Measurements from ENCODE around the gene STUM. TPM values are rescaled to one million over a fixed set of nuclear protein-coding genes. Genes with fewer than 3 reads are reported as not detected.

The STUM gene
- total RNA-seq, 1 donor from 2014 or later: not detected

DNA sequence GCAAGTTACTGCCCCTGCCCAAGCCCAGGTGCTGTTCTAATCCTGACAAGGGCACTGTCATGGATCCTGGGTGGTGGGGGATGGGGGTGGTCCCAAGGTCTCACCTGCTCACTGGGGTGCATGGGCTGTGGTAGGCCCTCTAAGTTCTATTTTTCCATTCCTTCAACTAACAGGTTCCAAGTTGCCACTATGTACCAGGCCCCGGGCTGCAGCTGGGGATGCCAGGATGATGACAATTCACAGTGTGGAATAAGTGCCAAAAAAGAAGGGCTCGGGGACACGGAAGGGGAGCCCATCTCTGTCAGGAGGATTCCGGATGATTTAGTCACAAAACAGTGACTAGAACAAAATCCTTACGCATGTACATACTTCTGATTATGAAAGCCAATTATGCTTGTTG lies 76.0 kb downstream of the STUM start:
- no peak for DNase-seq (ENCODE audit: low read depth, low spot score)

DNA sequence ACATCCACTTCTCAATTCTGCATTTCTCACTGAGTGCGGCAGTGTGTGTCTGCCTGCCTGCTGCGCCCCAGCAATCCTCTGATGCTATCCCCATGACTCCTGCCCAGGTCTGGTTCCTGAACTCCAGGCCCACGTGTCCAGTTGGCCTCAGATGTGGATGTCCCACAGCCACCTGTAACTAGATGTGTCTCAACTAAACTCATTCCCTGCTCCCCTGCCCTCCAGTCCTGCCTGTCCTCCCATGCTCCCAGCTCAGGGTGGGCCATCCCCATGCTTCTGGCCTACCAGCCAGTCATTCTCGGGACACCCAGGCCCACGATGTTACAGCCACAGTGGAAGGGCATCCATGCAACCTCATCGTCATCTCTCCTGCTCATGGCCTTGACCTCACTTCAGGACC lies 76.8 kb downstream of the STUM start:
- DNase-seq (ENCODE audit: low read depth, low spot score): no peak

DNA sequence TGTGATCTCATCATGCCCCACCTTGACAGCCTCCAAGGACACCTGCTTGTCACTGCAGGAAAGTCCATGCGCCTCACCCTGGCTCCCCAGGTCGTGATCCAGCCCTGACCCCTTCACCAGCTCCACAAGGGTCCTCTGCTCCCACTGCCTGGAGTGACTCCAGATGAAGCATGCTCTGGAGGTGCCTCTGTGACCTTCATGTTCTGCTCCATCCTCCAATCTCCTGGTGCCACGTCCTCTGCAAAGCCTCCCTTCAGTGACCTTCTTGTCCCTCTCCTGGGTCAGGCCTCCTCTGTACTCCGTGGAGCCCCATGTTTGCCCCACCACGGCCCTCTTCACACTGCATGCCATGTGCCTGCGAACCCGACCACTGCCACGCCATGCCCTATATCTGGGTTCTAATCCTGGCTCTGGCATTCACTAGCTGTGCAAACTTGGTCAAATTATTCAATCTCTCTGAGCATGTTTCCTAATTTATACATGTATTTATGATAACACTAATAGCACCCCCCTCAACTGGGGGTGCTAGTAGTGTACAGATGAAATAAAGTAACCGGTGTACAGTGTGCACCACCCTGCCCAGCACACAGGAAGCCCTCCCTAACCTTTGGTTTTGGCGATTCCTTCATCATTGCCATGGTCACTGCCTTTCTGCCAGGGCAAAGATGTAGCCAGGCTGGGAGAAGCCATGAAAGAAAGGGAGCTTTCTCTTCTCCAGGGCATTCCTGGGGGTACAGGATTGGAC lies 77.4 kb downstream of the STUM start:
- no peak for DNase-seq (ENCODE audit: low read depth, low spot score)

DNA sequence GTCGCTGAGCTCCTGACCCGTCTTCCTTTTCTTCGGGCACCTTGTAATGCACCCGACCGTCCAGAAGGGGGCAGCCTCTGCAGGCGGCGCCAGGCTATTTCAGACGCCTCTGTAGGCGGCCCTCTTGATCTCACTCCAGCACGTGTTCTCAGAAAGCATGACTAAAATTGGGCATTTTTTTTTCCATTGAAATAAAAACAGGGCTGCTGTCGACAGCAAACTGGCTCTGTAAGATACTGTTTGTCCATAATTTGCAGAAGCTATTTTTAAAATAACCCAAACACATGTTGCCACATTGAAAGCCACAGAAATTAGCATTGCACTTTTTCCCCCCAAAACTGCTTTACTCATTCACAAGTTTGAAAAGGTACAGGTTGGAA lies 78.0 kb downstream of the STUM start:
- peak; percentile 26 for DNase-seq (ENCODE audit: low read depth, low spot score)

DNA sequence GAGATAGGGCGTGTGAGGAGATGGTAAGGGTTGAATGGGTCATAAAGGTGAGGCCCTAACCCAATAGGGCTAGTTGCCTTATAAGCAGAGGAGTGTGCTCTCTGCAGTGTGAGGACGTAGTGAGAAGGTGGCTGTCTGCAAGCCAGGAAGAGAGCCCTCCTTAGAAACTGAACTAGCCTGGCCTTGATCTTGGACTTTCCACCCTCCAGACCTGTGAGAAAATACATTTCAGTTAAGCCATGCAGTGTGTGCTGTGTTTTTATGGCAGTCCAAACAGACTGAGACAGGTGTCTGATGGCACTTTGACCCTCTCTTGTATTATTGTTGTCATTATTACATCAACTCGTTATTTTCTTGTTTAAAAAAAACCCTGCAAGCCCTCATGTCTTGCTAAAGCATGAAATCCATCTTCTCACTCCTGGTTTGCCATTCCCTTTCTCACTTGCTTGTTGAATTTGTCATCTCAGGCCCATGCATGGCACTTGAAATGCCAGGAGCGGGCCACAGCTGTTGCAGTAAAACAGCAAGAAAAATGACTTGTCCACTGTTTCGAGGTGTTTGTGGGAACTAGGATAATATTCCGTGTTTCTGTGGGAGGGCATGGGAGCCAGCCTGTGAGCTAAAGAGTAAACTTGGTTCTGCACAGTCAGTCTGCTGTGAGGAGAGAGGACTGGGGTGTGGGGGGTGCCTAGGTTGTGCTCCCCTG lies 78.6 kb downstream of the STUM start:
- no peak for DNase-seq (ENCODE audit: low read depth, low spot score)

DNA sequence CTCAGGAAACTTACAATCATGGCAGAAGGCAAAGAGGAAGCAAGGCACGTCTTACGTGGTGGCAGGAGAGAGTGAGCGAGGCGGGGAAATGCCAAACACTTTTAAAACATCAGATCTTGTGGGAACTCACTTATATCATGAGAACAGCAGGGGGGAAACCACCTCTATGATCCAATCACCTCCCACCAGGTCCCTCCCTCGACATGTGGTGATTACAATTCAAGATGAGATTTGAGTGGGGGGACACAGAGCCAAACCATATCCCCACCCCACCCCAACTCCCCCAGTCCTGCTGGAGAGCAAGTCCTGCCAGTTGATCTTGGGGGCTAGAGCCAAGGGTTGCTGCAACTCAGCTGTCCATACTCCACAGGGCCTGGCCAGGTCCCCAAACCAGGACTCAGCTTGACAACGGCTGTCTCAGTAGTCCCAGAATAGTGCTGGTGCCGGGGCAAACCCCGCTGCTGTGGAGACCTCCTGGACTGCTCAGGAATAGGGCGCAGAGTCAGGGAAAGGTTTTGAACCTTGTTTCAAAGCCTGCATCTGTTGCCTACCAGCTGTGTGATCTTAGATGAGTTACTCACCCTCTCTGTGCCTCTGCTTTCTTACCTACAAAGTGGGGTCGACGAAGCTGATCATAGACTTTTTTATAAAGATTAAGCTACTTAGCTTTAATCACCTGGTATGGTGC lies 79.5 kb downstream of the STUM start:
- DNase-seq (ENCODE audit: low read depth, low spot score): no peak

DNA sequence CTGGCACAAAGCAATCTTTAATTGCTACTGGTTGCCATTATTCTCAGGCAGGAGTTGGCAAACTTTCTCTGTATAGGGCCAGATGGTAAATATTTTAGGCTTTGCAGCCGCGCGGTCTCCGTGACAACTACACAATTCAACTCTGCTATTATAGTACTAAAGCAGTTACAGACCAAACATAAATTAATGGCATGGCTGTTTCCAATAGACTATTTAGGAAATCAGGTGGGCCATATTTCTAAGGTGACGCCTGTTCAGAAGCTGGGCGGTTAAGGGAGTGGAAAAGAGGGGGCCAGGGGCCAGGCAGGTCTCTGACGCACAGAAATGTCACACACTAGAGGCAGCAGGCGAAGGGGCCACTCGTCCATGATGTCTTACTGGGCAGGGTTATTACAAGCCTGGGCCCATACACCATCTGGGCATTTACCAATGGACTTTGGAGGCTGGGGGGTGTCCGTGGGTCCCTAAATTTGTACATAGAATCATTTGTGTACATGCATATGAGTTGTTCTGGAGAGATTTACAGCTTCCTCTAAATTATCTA lies 80.1 kb downstream of the STUM start:
- no peak for DNase-seq (ENCODE audit: low read depth, low spot score)

DNA sequence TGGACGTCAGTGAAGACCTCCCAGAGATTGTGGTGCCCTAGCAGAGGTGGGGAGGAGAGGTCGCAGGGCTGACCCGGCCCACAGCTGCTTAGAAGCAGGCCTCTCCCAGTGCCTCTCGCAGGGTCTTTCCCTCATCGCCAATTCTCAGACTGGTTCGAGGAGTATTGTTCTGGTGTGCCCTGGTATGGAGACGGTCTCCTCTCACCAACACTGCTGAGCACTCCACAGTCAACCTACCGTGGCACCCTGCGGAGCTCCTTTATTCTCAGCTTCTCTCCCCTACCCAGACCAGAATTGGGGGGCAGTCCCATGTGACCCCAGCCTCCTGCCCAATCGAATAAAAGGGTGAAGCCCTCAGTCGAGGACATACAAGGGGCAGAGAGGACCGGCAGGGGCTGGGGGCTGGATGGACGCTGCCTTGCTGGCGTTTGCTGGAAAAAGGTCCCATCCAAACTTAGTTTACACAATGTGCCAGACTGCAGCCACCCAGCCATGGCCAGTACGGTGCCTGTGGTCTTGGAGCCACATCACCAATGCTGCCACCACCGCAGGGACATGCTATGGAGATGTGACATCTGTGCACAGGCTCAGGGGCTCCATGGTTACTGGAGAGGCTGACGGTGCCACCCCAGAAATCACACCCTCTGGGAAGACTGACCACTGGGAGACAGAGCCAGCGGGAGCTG lies 80.8 kb downstream of the STUM start:
- no peak for DNase-seq (ENCODE audit: low read depth, low spot score)

DNA sequence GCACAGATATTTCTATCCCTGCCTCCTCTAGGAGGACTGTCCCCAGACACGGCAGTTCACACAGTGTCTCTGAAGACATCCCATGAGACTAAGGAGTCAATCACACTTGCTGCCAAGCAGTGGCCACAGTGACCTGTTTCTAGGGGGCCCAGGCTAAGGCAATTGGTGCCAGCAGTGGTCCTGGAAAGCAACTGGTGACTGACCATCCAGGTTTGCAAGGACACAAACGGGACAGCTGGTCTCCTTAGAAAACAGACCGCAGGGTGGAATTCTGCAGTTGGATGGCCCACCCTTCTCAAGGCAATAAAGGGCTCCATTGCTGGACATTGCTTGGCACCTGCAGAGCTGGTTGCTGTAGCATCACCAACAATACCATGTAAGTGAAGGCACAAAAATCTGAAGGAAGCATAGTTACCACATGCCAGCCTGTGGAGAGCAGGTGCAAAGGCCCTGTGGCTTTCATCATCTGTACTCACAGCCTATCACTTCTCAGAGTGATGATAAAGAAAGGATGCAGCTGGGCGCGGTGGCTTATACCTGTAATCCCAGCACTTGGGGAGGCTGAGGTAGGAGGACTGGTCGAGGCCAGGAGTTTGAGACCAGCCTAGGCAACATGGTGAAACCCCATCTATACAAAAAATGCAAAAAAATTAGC lies 81.5 kb downstream of the STUM start:
- DNase-seq (ENCODE audit: low read depth, low spot score): no peak

DNA sequence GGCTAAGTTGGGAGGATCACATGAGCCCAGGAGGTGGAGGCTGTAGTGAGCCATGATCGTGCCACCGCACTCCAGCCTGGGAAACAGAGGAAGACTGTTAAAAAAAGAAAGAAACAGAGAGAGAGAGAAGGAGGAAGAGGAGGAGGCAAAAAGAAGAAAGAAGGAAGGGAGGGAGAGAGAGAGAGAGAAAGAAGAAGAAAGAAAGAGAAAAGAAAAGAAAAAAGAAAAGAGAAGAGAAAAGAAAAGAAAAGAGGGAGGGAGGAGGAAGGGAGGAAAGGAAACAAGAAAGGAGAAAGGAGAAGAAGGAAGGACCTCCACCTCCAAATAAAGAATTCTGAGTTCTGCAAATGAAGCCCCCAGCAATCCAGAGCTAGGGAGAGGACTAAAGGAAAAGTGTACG lies 82.0 kb downstream of the STUM start:
- DNase-seq (ENCODE audit: low read depth, low spot score): no peak

DNA sequence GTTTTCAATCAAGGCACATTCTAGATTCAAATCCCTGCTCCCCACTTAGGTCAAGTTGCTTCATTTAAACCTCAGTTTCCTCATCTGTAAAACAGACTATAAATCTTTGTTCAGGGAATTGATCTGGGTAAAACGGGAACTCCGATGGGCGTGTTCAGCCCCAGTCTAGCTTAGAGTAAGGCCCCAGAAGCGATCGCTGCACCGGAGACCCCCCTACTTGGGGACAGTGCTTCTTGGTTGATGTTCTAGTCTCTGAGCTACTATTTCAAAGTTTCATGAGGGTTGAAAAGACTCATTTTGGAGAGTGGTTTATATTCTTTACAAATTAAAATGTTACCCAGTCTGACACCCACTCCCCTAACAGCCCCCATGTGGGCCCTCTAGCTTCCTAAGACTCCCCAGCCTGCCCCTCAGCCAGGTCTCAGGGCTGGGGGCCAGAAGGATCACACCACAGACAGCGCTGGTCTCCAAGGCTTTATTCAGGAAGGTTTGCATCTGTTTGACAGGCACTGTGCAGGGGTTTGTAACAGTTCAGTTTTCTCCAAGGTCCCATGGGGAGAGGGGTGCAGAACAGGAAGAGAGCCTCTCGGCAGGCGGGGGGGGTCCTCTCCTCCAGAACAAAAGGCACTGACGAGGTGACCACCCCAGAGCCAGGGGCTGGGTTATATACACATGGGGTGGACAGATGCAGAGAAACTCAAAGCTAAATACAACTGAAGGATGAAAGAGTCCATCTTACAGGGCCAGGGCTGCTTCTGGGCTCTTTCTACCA lies 82.9 kb downstream of the STUM start:
- no peak for DNase-seq (ENCODE audit: low read depth, low spot score)

DNA sequence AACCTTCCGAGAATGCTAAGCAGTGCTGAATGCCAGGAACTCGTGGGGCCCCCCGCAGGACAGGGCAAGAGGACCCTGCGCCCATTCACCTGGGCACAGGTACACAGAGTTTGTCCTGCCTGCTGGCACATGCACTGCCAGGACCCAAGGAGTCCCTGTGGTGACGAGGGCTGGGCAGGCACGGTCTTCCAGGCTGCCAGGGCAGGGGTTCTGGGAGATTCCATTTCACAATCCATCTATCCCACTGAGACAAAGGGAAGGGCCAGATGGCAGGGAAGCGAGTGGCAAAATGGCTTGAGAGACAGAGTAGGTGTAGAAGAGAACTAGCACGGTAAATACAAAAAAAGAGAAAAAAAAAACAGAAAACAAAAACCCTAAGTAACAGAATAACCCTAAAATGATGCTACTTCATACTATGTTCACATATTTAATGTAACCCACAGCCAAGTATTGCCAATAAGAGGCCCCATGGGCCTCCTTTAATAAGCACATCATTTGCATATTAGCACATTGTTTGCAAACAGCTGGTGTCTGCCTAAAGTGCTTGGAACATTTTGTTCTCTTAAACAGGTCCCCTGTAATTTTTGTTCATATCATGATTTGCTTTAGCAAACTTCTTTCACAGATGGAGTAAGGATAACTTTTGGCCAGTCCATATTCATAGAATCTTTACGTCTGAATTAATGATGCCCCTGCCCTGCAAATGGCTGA lies 83.8 kb downstream of the STUM start:
- no peak for DNase-seq (ENCODE audit: low read depth, low spot score)

DNA sequence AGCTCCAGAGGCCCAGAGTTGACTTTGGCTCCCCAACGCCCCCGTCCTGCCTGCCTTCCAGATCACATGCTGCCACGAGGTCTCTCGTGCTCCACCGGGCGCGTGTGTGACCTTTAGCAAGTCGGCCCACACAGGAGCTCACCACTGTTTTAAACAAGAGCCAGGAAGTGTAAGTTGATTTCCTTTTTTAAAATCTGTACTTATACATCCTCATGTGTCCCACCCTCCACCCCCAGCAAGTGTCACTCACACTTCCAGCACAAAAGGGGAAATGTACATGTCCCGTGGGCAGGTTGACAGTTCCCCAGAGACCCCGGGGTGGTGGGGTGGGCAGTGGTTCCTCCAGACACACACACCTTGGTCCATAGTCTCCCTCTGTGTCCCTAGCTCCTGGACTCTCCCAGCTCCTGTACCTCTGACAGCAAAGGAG lies 84.4 kb downstream of the STUM start:
- DNase-seq (ENCODE audit: low read depth, low spot score): no peak

DNA sequence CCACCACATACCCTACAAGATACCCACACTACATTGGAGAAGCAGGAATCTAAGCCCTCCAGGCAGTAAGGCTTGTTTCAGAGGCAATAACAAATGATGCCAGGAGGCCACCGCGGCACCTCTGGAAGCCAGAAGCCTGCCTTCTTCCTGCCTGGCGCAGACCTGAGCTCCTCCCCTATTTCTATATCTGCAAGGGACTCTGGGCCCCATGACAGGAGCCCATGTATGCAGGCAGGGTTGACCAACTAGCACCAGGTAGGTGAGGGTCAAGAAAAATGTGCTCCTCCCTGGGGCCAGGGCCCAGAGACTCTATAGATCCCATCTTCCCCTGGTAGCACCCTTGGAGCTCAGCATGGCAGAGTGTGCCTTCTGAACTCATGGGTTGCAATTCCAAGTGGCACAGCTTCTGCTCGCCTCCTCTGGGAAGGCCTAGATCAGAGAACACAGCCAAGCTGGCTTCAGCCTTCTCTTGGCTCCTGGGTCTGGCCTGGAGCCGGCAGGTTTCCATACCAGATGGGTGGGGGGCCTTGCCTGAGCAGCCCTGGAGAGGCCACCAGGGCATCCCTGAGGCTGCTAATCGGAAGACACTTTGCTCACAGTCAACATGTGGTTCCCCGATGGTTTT lies 85.1 kb downstream of the STUM start:
- no peak for DNase-seq (ENCODE audit: low read depth, low spot score)

DNA sequence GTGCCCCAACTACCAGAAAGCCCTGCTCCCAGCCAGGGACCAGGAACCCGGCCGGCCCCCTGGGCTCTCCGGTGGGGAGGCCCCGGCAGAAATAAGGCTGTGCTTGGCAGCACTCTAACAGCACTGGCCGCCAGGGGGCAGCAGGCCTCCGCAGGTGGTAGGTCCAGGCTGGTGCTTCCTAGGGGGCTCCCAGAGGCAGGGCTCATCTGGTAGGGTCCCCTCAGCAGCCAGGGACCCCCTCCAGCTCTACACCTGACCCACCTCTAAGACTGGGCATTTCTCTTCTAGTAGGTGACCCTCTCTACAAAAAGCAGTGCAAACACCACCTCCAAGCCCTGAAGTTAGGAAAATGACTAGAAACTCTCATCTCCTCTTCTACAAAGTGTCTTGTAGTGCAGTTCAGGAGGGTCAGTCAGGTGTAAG lies 85.6 kb downstream of the STUM start:
- DNase-seq (ENCODE audit: low read depth, low spot score): no peak

DNA sequence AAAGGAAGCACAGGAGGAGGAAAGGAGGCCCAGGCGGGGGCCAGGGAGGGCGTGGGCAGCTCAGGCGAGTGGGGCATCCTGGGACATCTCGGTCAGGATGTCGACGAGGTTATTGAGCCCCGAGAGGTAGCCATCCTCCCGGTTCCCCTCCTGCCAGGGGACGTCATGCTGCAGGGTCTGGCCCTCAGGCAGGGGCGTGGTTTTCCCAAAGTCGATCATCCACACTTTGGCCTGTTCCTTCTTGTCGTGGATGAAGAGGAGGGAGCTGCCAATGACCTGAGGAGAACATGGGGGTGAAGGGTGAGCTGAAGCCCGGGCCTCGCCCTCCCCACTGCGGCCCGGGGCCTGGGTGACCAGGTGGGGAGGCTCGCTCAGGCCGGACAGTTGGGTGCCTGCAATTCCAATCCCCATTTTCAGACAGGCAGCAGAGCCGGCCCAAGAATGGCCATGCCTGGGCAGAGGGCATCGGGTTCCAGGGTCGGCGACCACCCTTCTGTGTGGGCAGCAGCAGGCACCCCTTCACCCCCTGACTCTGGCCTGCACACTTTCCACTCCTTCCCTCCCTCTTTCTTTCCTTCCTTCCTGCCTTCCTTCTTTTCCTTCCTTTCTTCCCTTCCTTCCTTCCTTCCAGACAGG lies 86.2 kb downstream of the STUM start:
- no peak for DNase-seq (ENCODE audit: low read depth, low spot score)

DNA sequence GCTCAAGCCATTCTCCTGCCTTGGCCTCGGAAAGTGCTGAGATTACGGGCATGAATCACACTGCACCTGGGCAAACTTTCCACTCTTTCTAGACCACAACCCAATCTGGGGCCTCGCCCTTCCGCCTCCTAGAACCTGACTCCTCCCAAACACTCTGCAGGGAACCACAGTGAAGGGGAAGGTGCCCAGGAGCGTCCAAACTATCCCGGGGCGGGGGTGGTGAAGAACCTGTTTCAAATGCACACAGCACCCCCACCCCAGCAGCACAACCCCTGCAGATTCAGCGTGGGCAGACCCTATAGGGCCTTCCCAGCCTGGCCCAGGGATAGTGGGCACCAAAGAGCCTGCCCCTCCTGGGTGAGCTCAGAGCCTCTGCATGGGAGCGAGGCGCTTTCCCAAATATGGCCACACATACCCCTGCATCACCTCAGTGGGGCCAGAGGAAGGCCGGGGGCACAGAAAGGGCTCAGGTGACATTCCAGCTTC lies 86.9 kb downstream of the STUM start:
- no peak for DNase-seq (ENCODE audit: low read depth, low spot score)

DNA sequence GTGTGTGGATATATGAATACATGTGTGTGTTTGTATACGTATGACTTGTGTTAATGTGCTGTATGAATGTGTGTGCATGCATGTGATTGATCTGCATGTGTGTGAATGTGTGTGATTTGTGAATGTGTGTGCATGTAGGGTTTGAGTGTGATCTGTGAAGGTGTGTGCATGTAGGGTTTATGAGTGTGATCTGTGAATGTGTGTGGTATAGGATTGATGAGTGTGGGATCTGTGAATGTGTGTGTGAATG lies 88.2 kb downstream of the STUM start:
- DNase-seq (ENCODE audit: low read depth, low spot score): no peak
